Mesenchymal stem cell (in vitro differentiated cells and primary cell): ENCODE results near the gene NXT1.
A peak's percentile ranks its signal among the peaks of the same experiment; 100 is the strongest.

Experiments
- DNase-seq: peaks from one replicate; pipeline ENCODE4 v3.0.0-alpha.2; 2013
- H2AFZ ChIP-seq: one replicate; pipeline ENCODE4 v1.6.1; 2013; ENCODE audit warnings: low read depth, mild to moderate bottlenecking, control low read depth, inconsistent platforms, low read length, moderate library complexity
- H2AK5ac ChIP-seq: 2 replicates; pipeline ENCODE4 v1.6.1; 2013; ENCODE audit warnings: low read length, moderate library complexity, mild to moderate bottlenecking, inconsistent platforms; ENCODE audit not compliant: severe bottlenecking
- H2BK120ac ChIP-seq: one replicate; pipeline ENCODE4 v1.6.1; 2013; ENCODE audit warnings: low read depth, mild to moderate bottlenecking, inconsistent platforms, low read length, moderate library complexity
- H2BK12ac ChIP-seq, 2 experiments: one replicate each; pipeline ENCODE4 v1.6.1; 2013; ENCODE audit warnings: inconsistent platforms in 2 of 2, low read length in 2 of 2, mild to moderate bottlenecking in 2 of 2, moderate library complexity in 2 of 2, control low read depth in 1 of 2
- H2BK15ac ChIP-seq: one replicate; pipeline ENCODE4 v1.6.1; 2013; ENCODE audit warnings: mild to moderate bottlenecking, low read depth, inconsistent platforms; ENCODE audit not compliant: poor library complexity, severe bottlenecking
- H2BK5ac ChIP-seq: 2 replicates; pipeline ENCODE4 v1.6.1; 2013; ENCODE audit warnings: low read depth, mild to moderate bottlenecking, low read length, control low read depth, inconsistent platforms; ENCODE audit not compliant: poor library complexity, severe bottlenecking
- H3K14ac ChIP-seq, 2 experiments: one replicate each; pipeline ENCODE4 v1.6.1; 2013; ENCODE audit warnings: inconsistent platforms in 2 of 2, low read length in 2 of 2, control low read depth in 1 of 2, mild to moderate bottlenecking in 1 of 2, moderate library complexity in 1 of 2
- H3K18ac ChIP-seq, 2 experiments: one replicate each; pipeline ENCODE4 v1.6.1; 2013; ENCODE audit warnings: inconsistent platforms in 2 of 2, low read length in 2 of 2, control low read depth in 1 of 2, low read depth in 1 of 2, mild to moderate bottlenecking in 1 of 2
- H3K23ac ChIP-seq, 2 experiments: one replicate each; pipeline ENCODE4 v1.6.1; 2013; ENCODE audit warnings: inconsistent platforms in 2 of 2, low read length in 2 of 2, mild to moderate bottlenecking in 2 of 2, moderate library complexity in 2 of 2, control low read depth in 1 of 2
- H3K27ac ChIP-seq: 2 replicates; pipeline ENCODE4 v1.5.1; 2013; ENCODE audit warnings: mild to moderate bottlenecking, moderate library complexity, low read length, control low read depth, inconsistent platforms; ENCODE audit not compliant: poor library complexity, severe bottlenecking
- H3K27me3 ChIP-seq, 2 experiments: 2 replicates each; pipeline versions ENCODE4 v1.6.1 to v1.7.0; 2013; ENCODE audit warnings: low read length in 2 of 2, mild to moderate bottlenecking in 2 of 2, moderate library complexity in 2 of 2, control low read depth in 1 of 2, inconsistent platforms in 1 of 2; ENCODE audit not compliant: control insufficient read depth in 1 of 2, insufficient read depth in 1 of 2
- H3K36me3 ChIP-seq, 2 experiments: 2 replicates each; pipeline versions ENCODE4 v1.6.1 to v1.7.0; 2013; ENCODE audit warnings: low read length in 2 of 2, control low read depth in 1 of 2, inconsistent platforms in 1 of 2, low read depth in 1 of 2, mild to moderate bottlenecking in 1 of 2; ENCODE audit not compliant: insufficient read depth in 2 of 2, control insufficient read depth in 1 of 2
- H3K4ac ChIP-seq, 2 experiments: one replicate each; pipeline ENCODE4 v1.6.1; 2013; ENCODE audit warnings: inconsistent platforms in 2 of 2, low read length in 2 of 2, mild to moderate bottlenecking in 2 of 2, moderate library complexity in 2 of 2, control low read depth in 1 of 2, low read depth in 1 of 2
- H3K4me1 ChIP-seq: 2 replicates; pipeline ENCODE4 v1.6.1; 2013; ENCODE audit warnings: low read depth, low read length, control low read depth; ENCODE audit not compliant: control insufficient read depth, insufficient read depth
- H3K4me2 ChIP-seq: 2 replicates; pipeline ENCODE4 v1.6.1; 2013; ENCODE audit warnings: low read length, mild to moderate bottlenecking, inconsistent platforms; ENCODE audit not compliant: poor library complexity, severe bottlenecking
- H3K4me3 ChIP-seq, 2 experiments: 2 replicates each; pipeline versions ENCODE4 v1.5.1 to v1.7.0; 2013; ENCODE audit warnings: low read length in 2 of 2, mild to moderate bottlenecking in 2 of 2, control low read depth in 1 of 2, low read depth in 1 of 2; ENCODE audit not compliant: insufficient read depth in 1 of 2
- H3K79me1 ChIP-seq: replicated peaks from 2 replicates; pipeline ENCODE4 v1.6.1; 2013; ENCODE audit warnings: mild to moderate bottlenecking, control low read depth, low read length, inconsistent platforms; ENCODE audit not compliant: poor library complexity, severe bottlenecking
- H3K9ac ChIP-seq: 2 replicates; pipeline ENCODE4 v1.7.0; 2013; ENCODE audit warnings: mild to moderate bottlenecking, low read length, moderate library complexity
- H3K9me3 ChIP-seq: 2 replicates; pipeline ENCODE4 v1.7.0; 2013; ENCODE audit warnings: mild to moderate bottlenecking, low read length; ENCODE audit not compliant: control insufficient read depth
- H4K8ac ChIP-seq: one replicate; pipeline ENCODE4 v1.6.1; 2013; ENCODE audit warnings: inconsistent platforms, mild to moderate bottlenecking, low read length, moderate library complexity
- H4K91ac ChIP-seq: one replicate; pipeline ENCODE4 v1.6.1; 2013; ENCODE audit warnings: mild to moderate bottlenecking, low read length, inconsistent platforms
- WGBS: methylation state at CpG from one replicate; pipeline ENCODE4 v1.1.7; 2013; ENCODE audit warnings: mixed read lengths; 5-methylcytosine and 5-hydroxymethylcytosine counted together

The NXT1 gene

GRCh38 chr20:23334111-23334510 lies 16.5 kb upstream of the NXT1 start:
- H2AFZ ChIP-seq, result no peak overlapping the region
- H2AK5ac ChIP-seq, result no peak overlapping the region
- no peaks in the 10 kb centered on the region for H3K36me3 ChIP-seq

GRCh38 chr20:23335521-23335920 lies 15.1 kb upstream of the NXT1 start:
- Histone ChIP-seq H3K79me1 (no peaks in the 10 kb centered on the region), H3K9me3 (no peaks in the 10 kb centered on the region), H2BK12ac (no peak overlapping the region), H2BK120ac (no peak overlapping the region), H3K4me2 (no peak overlapping the region), H2BK5ac (no peak overlapping the region), H2BK15ac (no peak overlapping the region), H3K23ac (no peak overlapping the region), H3K27ac (no peak overlapping the region), H3K14ac (peak overlapping the region in 1 of 2 experiments; percentile 59), H3K4me1 (peaks cover 17% of the 10 kb centered on the region), H2AFZ (no peak overlapping the region), H3K18ac (no peak overlapping the region), H4K8ac (no peak overlapping the region), H3K4me3 (no peak overlapping the region), H3K36me3 (no peaks in the 10 kb centered on the region), H4K91ac (no peak overlapping the region), H2AK5ac (no peak overlapping the region), H3K27me3 (no peaks in the 10 kb centered on the region), H3K9ac (no peak overlapping the region), H3K4ac (no peak overlapping the region)
- DNase-seq, result no peak
- WGBS, result 88% methylated on average over 5 of the region's 5 CpGs

More at GRCh38 chr20:23334111-23334510, 16.5 kb upstream of the NXT1 start:
- H3K9me3 ChIP-seq, result no peaks in the 10 kb centered on the region
- H3K79me1 ChIP-seq, result no peaks in the 10 kb centered on the region
- H2BK15ac ChIP-seq, result no peak overlapping the region
- 57% methylated on average over 3 of the region's 3 CpGs for WGBS
- H3K18ac ChIP-seq, result no peak overlapping the region
- H3K27me3 ChIP-seq, result no peaks in the 10 kb centered on the region
- H4K91ac ChIP-seq, result no peak overlapping the region
- H3K4me2 ChIP-seq, result no peak overlapping the region
- H2BK120ac ChIP-seq, result no peak overlapping the region
- H4K8ac ChIP-seq, result no peak overlapping the region
- H2BK12ac ChIP-seq, result no peak overlapping the region
- no peak overlapping the region for H3K27ac ChIP-seq
- no peak overlapping the region for H3K4me3 ChIP-seq
- no peak for DNase-seq
- no peak overlapping the region for H3K14ac ChIP-seq
- H3K23ac ChIP-seq, result no peak overlapping the region
- H3K9ac ChIP-seq, result no peak overlapping the region
- no peak overlapping the region for H2BK5ac ChIP-seq
- no peak overlapping the region for H3K4ac ChIP-seq
- H3K4me1 ChIP-seq, result peaks cover 12% of the 10 kb centered on the region

- no peak overlapping the region for H3K23ac ChIP-seq
- peaks cover 2 to 5% of the 10 kb centered on the region in 2 experiments for H3K27me3 ChIP-seq
- H3K4me1 ChIP-seq, result peaks cover 15% of the 10 kb centered on the region
- H2BK5ac ChIP-seq, result no peak overlapping the region
- no peak overlapping the region for H3K4me3 ChIP-seq
- no peaks in the 10 kb centered on the region for H3K36me3 ChIP-seq
- 90% methylated on average over 5 of the region's 5 CpGs for WGBS
- no peak overlapping the region for H4K91ac ChIP-seq
- no peak overlapping the region for H3K18ac ChIP-seq
- H3K27ac ChIP-seq, result no peak overlapping the region
- no peak overlapping the region for H3K4me2 ChIP-seq
- no peak overlapping the region for H2AFZ ChIP-seq
- no peak overlapping the region for H2BK12ac ChIP-seq
- no peak for DNase-seq
- H2AK5ac ChIP-seq, result no peak overlapping the region
- no peak overlapping the region for H2BK15ac ChIP-seq
- no peak overlapping the region for H3K4ac ChIP-seq
- H4K8ac ChIP-seq, result no peak overlapping the region
- H3K9me3 ChIP-seq, result no peaks in the 10 kb centered on the region
- H2BK120ac ChIP-seq, result no peak overlapping the region
- H3K14ac ChIP-seq, result no peak overlapping the region
- no peak overlapping the region for H3K9ac ChIP-seq
- no peaks in the 10 kb centered on the region for H3K79me1 ChIP-seq
Observed at GRCh38 chr20:23336476-23336875, 14.1 kb upstream of the NXT1 start.

- Histone ChIP-seq H3K4ac (no peak overlapping the region), H2AFZ (no peak overlapping the region), H4K8ac (no peak overlapping the region), H3K27me3 (peaks cover 8 to 12% of the 10 kb centered on the region in 2 experiments), H4K91ac (no peak overlapping the region), H3K9me3 (no peaks in the 10 kb centered on the region), H3K14ac (no peak overlapping the region), H3K79me1 (peaks cover 2% of the 10 kb centered on the region), H3K36me3 (no peaks in the 10 kb centered on the region), H3K4me3 (no peak overlapping the region), H2BK15ac (no peak overlapping the region), H2AK5ac (no peak overlapping the region), H3K23ac (no peak overlapping the region), H2BK5ac (no peak overlapping the region), H3K27ac (no peak overlapping the region), H2BK12ac (no peak overlapping the region), H3K18ac (no peak overlapping the region), H2BK120ac (no peak overlapping the region), H3K4me1 (peaks cover 14% of the 10 kb centered on the region), H3K9ac (no peak overlapping the region), H3K4me2 (no peak overlapping the region)
- no peak for DNase-seq
Observed at GRCh38 chr20:23337312-23337711, 13.3 kb upstream of the NXT1 start.
